ENCODE results near the gene CFAP299.

- TF ChIP-seq, protein P1, sequence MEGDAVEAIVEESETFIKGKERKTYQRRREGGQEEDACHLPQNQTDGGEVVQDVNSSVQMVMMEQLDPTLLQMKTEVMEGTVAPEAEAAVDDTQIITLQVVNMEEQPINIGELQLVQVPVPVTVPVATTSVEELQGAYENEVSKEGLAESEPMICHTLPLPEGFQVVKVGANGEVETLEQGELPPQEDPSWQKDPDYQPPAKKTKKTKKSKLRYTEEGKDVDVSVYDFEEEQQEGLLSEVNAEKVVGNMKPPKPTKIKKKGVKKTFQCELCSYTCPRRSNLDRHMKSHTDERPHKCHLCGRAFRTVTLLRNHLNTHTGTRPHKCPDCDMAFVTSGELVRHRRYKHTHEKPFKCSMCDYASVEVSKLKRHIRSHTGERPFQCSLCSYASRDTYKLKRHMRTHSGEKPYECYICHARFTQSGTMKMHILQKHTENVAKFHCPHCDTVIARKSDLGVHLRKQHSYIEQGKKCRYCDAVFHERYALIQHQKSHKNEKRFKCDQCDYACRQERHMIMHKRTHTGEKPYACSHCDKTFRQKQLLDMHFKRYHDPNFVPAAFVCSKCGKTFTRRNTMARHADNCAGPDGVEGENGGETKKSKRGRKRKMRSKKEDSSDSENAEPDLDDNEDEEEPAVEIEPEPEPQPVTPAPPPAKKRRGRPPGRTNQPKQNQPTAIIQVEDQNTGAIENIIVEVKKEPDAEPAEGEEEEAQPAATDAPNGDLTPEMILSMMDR (IDR thresholded peaks at IDR 0.05; ENCODE audit: insufficient read depth, low read length, poor library complexity, severe bottlenecking) = no peak
- TF ChIP-seq EZH2phosphoT487 (conservative IDR thresholded peaks at IDR 0.05; ENCODE audit: low read length) = no peak
These were observed 127.1 kb downstream of the CFAP299 start for GRCh38 chr4:80462621-80463091.
